GM21423 (cell line): Measurements from ENCODE around the gene ATP1A3.
"Not testable (repeated sequence)": the region's sequence is repeated elsewhere in the genome, so short reads cannot be mapped to it uniquely, and the experiment has no call there.

Experiments
- ATAC-seq: cut with Tn5 transposase; IDR thresholded peaks from one replicate; pipeline ENCODE4 v1.9.1; 2021; ENCODE audit warnings: mild to moderate bottlenecking, moderate library complexity; ENCODE audit not compliant: unreplicated experiment

Gene ATP1A3

GRCh38 chr19:42012747-42013146 is 18.7 kb upstream of the ATP1A3 start:
- not testable (repeated sequence) for ATAC-seq

GRCh38 chr19:42010245-42011126 is 16.5 kb upstream of the ATP1A3 start:
- no peak for ATAC-seq

- ATAC-seq: no peak
Observed at GRCh38 chr19:42006569-42006968, 12.5 kb upstream of the ATP1A3 start.

GRCh38 chr19:42005504-42005903 is 11.5 kb upstream of the ATP1A3 start:
- ATAC-seq: no peak

GRCh38 chr19:42003506-42004294 is 9.7 kb upstream of the ATP1A3 start:
- ATAC-seq: no peak

- no peak for ATAC-seq
Observed at GRCh38 chr19:41999878-42000208, 5.8 kb upstream of the ATP1A3 start.

- no peak for ATAC-seq
Observed at GRCh38 chr19:41999071-41999877, 5.2 kb upstream of the ATP1A3 start.

- ATAC-seq: no peak
Observed at GRCh38 chr19:41998246-41999020, 4.4 kb upstream of the ATP1A3 start.

GRCh38 chr19:41997851-41998229 is 3.8 kb upstream of the ATP1A3 start:
- no peak for ATAC-seq

GRCh38 chr19:41997121-41997850 is 3.3 kb upstream of the ATP1A3 start:
- ATAC-seq: no peak

GRCh38 chr19:41995959-41996797 is 2.1 kb upstream of the ATP1A3 start:
- no peak for ATAC-seq

- ATAC-seq: no peak
Observed at GRCh38 chr19:41994994-41995958, 1.2 kb upstream of the ATP1A3 start.

GRCh38 chr19:41994521-41994971 is 516 bp upstream of the ATP1A3 start:
- ATAC-seq: no peak

GRCh38 chr19:41991925-41992569 is 2.0 kb downstream of the ATP1A3 start:
- ATAC-seq: not testable (repeated sequence)

GRCh38 chr19:41991025-41991424 is 3.0 kb downstream of the ATP1A3 start:
- ATAC-seq: no peak

- no peak for ATAC-seq
Observed at GRCh38 chr19:41990615-41991014, 3.4 kb downstream of the ATP1A3 start.

GRCh38 chr19:41990028-41990427 is 4.0 kb downstream of the ATP1A3 start:
- ATAC-seq: no peak
